ENCODE measurements around the gene RFESD.

RFESD gene

GRCh38 chr5:95619514-95620029 lies 27.0 kb upstream of the RFESD start:
- DNase-seq (ENCODE audit: extremely low spot score), result no peak
- POLR2A ChIA-PET, result no interaction called here
- CTCF ChIA-PET, result interaction anchor here (2.0 kb wide), 1 partner anchor 9 kb away, joined by 7 read pairs; no protein-coding TSS in a partner anchor
- no peak for TF ChIP-seq CTCF (IDR thresholded peaks at IDR 0.05; ENCODE audit: control extremely low read depth, extremely low read depth, low read depth, missing control alignments)

- TF ChIP-seq CTCF (IDR thresholded peaks at IDR 0.05; ENCODE audit: control extremely low read depth, extremely low read depth, low read depth, missing control alignments), result no peak
- POLR2A ChIA-PET, result no interaction called here
- CTCF ChIA-PET, result interaction anchor here (5.2 kb wide), 1 partner anchor 23 kb away, joined by 42 read pairs; no protein-coding TSS in a partner anchor
- DNase-seq (ENCODE audit: extremely low spot score), result peak; percentile 76
Measured at GRCh38 chr5:95620030-95620869, 26.3 kb upstream of the RFESD start, which contains the start of gene GPR150. Gene GPR150 (plus strand): TSS chr5:95620087. CDS start chr5:95620276, 189 bp downstream.

GRCh38 chr5:95620870-95621838 lies 25.4 kb upstream of the RFESD start:
- ChIA-PET CTCF (interaction anchor here (1.4 to 5.2 kb wide), 2 partner anchors 14 to 22 kb away, joined by 3 to 42 read pairs; no protein-coding TSS in a partner anchor), POLR2A (no interaction called here)
- peak; percentile 64 for DNase-seq (ENCODE audit: extremely low spot score)
- no peak for TF ChIP-seq CTCF (IDR thresholded peaks at IDR 0.05; ENCODE audit: control extremely low read depth, extremely low read depth, low read depth, missing control alignments)

GRCh38 chr5:95621839-95622629 lies 24.5 kb upstream of the RFESD start:
- DNase-seq (ENCODE audit: extremely low spot score), result no peak
- CTCF ChIA-PET, result interaction anchor here (1.0 to 5.2 kb wide), 10 partner anchors 10 to 714 kb away, joined by 3 to 42 read pairs (median 4); partner anchors contain the start of gene RFESD
- POLR2A ChIA-PET, result interaction anchor here (0.7 to 0.9 kb wide), 2 partner anchors 67 to 186 kb away, joined by 4 to 5 read pairs; partner anchors contain the start of genes ARSK and SKIC3
- TF ChIP-seq CTCF (IDR thresholded peaks at IDR 0.05; ENCODE audit: control extremely low read depth, extremely low read depth, low read depth, missing control alignments), result no peak

GRCh38 chr5:95623706-95624105 lies 22.9 kb upstream of the RFESD start:
- ChIA-PET POLR2A (no interaction called here), CTCF (interaction anchor here (0.7 to 5.2 kb wide), 6 partner anchors 8 to 277 kb away, joined by 3 to 42 read pairs (median 7); partner anchors contain the start of gene RFESD)
- no peak for TF ChIP-seq CTCF (IDR thresholded peaks at IDR 0.05; ENCODE audit: control extremely low read depth, extremely low read depth, low read depth, missing control alignments)
- no peak for DNase-seq (ENCODE audit: extremely low spot score)

Measured in GM10248 (cell line).